Measurements from ENCODE around the gene SYCN. TPM values are rescaled to one million over a fixed set of nuclear protein-coding genes. Genes with fewer than 3 reads are reported as not detected.
"Not testable (repeated sequence)": the region's sequence is repeated elsewhere in the genome, so short reads cannot be mapped to it uniquely, and the experiment has no call there.

The SYCN gene
- total and polyA plus RNA-seq, 5 donors from 2014 or later = not detected

DNA sequence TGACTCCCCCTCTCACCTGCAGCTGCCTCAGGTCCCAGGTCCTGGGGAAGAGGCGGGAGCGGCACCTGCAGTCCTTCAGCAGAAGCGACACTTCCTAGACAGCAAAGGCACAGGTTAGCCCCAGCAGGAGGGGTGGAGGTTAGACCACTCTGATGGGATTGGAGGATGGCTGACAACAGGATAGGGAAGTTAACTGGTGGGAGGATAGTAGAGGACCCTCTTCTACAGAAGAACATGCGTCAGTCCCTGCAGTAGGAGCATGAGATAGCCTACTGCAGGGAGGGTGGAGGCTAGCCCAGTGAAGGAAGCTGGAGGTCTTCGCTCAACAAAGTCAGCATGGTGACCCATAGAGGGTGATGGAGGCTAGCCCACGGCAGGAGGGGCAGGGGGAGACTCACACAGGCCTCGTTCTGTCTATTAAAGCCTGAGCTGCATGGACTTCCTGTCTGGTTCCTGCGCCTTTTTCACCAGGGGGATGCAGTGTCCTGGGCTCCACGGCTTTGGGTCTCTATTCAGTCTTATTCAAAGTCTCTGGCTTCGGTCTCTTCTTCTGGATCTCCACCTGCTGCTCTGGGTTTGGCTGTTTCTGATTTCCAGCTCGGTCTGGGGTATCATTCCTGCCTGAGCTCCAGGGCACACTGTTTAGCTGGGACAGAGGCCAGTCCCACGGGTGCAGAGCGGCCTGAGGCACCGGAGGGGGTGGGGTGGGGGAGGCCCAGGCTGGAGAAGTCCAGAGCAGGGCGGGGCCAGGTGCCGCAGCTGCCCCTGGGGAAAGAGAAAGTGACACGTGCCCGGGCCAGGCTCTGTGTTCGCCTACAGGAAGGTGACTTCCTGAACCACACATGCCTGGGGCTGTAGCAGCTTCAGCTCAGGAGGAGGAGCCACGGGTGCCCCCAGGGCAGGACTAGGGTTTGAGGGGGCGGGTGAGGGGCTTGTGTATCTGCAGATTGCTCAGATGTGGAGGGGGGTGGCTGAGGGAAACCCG lies 33.4 kb upstream of the SYCN start:
- H3K27ac Mint-ChIP-seq = peak overlapping the region; percentile 84 to 95 (median 90)
- H3K4me3 Mint-ChIP-seq = peak overlapping the region in 3 of 4 donors; percentile 77 to 83 (median 79)
- peak in 1 of 3 donors; percentile 53 for DNase-seq
- H3K4me1 ChIP-seq (ENCODE audit: control insufficient read depth, insufficient read depth, low read length, poor library complexity, severe bottlenecking) = peaks cover 10% of the 10 kb centered on the region
- H3K9me3 Mint-ChIP-seq = peaks cover 0 to 1% (median 0%) of the 10 kb centered on the region in 7 donors
- H3K27ac ChIP-seq (ENCODE audit: insufficient read depth, low read length, poor library complexity, severe bottlenecking) = peak overlapping the region; percentile 14
- H3K27me3 Mint-ChIP-seq = peaks cover 5% of the 10 kb centered on the region
- no peak overlapping the region for H3K4me3 ChIP-seq (ENCODE audit: low read depth, low read length)
- no peaks in the 10 kb centered on the region for H3K27me3 ChIP-seq (ENCODE audit: control insufficient read depth, insufficient read depth, low read length)
- peak; percentile 57 to 61 for ATAC-seq (ENCODE audit: low read depth in 2 of 2)
- H3K9me3 ChIP-seq (ENCODE audit: control insufficient read depth in 2 of 2, low read length in 2 of 2) = no peaks in the 10 kb centered on the region
- peaks cover 0 to 32% (median 14%) of the 10 kb centered on the region in 4 donors for H3K4me1 Mint-ChIP-seq
- H3K36me3 ChIP-seq (ENCODE audit: control insufficient read depth, insufficient read depth, low read length) = no peaks in the 10 kb centered on the region
- H3K36me3 Mint-ChIP-seq = no peaks in the 10 kb centered on the region

DNA sequence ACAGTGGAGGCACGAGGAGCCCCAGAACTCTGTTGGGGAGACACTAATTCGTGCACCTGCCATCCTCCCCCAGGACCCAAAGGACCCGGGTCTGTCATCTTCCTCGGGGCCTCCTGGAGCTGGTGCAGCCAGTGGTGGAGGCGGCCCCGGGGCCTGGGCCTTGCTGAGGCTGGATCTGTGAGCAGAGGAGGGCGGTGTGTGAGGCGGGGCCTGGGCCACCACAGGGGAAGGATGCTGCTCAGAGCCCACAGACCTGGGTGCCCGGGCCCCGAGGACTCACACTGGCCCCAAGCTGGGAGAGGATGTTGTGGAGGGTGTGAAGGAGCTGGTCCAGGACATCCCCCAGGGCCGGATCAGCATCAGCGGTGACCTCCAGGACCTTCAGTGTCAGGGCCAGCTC lies 32.5 kb upstream of the SYCN start:
- H3K4me1 Mint-ChIP-seq = peaks cover 0 to 32% (median 14%) of the 10 kb centered on the region in 4 donors
- H3K27ac Mint-ChIP-seq = peak overlapping the region in 2 of 3 donors; percentile 93 to 94
- Histone ChIP-seq H3K27ac (ENCODE audit: insufficient read depth, low read length, poor library complexity, severe bottlenecking) (no peak overlapping the region), H3K27me3 (ENCODE audit: control insufficient read depth, insufficient read depth, low read length) (no peaks in the 10 kb centered on the region), H3K4me1 (ENCODE audit: control insufficient read depth, insufficient read depth, low read length, poor library complexity, severe bottlenecking) (peaks cover 10% of the 10 kb centered on the region), H3K4me3 (ENCODE audit: low read depth, low read length) (no peak overlapping the region), H3K36me3 (ENCODE audit: control insufficient read depth, insufficient read depth, low read length) (no peaks in the 10 kb centered on the region), H3K9me3 (ENCODE audit: control insufficient read depth in 2 of 2, low read length in 2 of 2) (no peaks in the 10 kb centered on the region)
- no peaks in the 10 kb centered on the region for H3K36me3 Mint-ChIP-seq
- H3K9me3 Mint-ChIP-seq = peaks cover 0 to 1% (median 0%) of the 10 kb centered on the region in 7 donors
- H3K4me3 Mint-ChIP-seq = peak overlapping the region in 1 of 4 donors; percentile 13
- ATAC-seq (ENCODE audit: low read depth in 2 of 2) (peak; percentile 34 to 64), DNase-seq (no peak)
- peaks cover 5% of the 10 kb centered on the region for H3K27me3 Mint-ChIP-seq

DNA sequence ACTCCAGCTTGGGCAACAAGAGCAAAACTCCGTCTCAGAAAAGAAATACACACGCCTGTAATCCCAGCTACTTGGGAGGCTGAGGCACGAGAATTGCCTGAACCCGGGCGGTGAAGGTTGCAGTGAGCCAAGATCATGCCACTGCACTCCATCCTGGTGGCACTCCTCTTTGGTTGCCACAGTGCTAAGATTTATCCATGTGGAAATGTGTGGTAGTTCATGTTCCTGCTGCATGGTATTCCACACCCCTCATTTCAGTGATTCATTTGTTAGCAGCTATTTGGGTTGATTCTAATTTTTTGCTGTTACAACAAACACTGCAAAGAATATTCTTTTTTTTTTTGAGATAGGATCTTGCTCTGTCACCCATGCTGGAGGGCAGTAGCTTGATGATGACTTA lies 28.6 kb upstream of the SYCN start:
- Histone ChIP-seq H3K4me1 (ENCODE audit: control insufficient read depth, insufficient read depth, low read length, poor library complexity, severe bottlenecking) (peaks cover 3% of the 10 kb centered on the region), H3K36me3 (ENCODE audit: control insufficient read depth, insufficient read depth, low read length) (no peaks in the 10 kb centered on the region), H3K9me3 (ENCODE audit: control insufficient read depth in 2 of 2, low read length in 2 of 2) (no peaks in the 10 kb centered on the region), H3K27me3 (ENCODE audit: control insufficient read depth, insufficient read depth, low read length) (no peaks in the 10 kb centered on the region), H3K4me3 (ENCODE audit: low read depth, low read length) (no peak overlapping the region), H3K27ac (ENCODE audit: insufficient read depth, low read length, poor library complexity, severe bottlenecking) (no peak overlapping the region)
- no peak overlapping the region for H3K4me3 Mint-ChIP-seq
- ATAC-seq (ENCODE audit: low read depth in 2 of 2) (no peak), DNase-seq (no peak)
- peaks cover 9% of the 10 kb centered on the region for H3K27me3 Mint-ChIP-seq
- no peak overlapping the region for H3K27ac Mint-ChIP-seq
- H3K36me3 Mint-ChIP-seq = no peaks in the 10 kb centered on the region
- peaks cover 0 to 1% (median 0%) of the 10 kb centered on the region in 7 donors for H3K9me3 Mint-ChIP-seq
- H3K4me1 Mint-ChIP-seq = peaks cover 0 to 20% (median 8%) of the 10 kb centered on the region in 4 donors

DNA sequence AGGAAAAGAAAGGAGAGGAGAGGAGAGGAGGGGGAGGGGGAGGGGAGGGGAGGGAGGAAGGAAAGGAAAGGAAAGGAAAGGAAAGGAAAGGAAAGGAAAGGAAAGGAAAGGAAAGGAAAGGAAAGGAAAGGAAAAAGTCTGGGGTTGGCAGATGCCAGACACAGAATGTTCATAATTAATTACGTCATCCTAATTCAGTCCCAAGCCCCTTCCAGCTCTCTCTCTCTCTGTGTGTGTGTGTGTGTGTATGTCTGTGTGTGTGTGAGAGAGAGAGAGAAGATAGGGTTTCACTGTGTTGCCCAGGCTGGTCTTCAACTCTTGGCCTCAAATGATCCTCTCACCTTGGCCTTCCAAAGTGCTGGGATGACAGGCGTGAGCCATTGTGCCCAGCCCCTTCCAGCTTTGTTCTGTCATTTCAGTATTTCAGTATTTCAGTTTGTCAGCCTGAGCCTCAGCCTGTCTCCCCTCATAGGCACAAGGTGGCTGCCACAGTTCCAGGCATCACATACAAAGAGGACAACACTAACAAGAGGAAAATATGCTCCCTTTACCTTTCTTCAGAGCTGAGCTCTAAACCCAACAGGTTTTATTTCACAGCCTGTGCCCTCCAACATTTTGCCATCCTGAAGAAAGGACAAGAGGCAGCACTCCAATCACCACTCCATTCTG lies 26.2 kb upstream of the SYCN start:
- Mint-ChIP-seq H3K4me1 (peaks cover 0 to 2% (median under 1%) of the 10 kb centered on the region in 4 donors), H3K36me3 (no peaks in the 10 kb centered on the region), H3K9me3 (no peaks in the 10 kb centered on the region), H3K4me3 (no peak overlapping the region), H3K27me3 (peaks cover 22% of the 10 kb centered on the region), H3K27ac (no peak overlapping the region)
- no peaks in the 10 kb centered on the region for H3K9me3 ChIP-seq (ENCODE audit: control insufficient read depth in 2 of 2, low read length in 2 of 2)
- H3K27ac ChIP-seq (ENCODE audit: insufficient read depth, low read length, poor library complexity, severe bottlenecking) = no peak overlapping the region
- no peak overlapping the region for H3K4me3 ChIP-seq (ENCODE audit: low read depth, low read length)
- H3K4me1 ChIP-seq (ENCODE audit: control insufficient read depth, insufficient read depth, low read length, poor library complexity, severe bottlenecking) = no peaks in the 10 kb centered on the region
- DNase-seq (no peak), ATAC-seq (ENCODE audit: low read depth in 2 of 2) (no peak)
- no peaks in the 10 kb centered on the region for H3K36me3 ChIP-seq (ENCODE audit: control insufficient read depth, insufficient read depth, low read length)
- H3K27me3 ChIP-seq (ENCODE audit: control insufficient read depth, insufficient read depth, low read length) = no peaks in the 10 kb centered on the region

DNA sequence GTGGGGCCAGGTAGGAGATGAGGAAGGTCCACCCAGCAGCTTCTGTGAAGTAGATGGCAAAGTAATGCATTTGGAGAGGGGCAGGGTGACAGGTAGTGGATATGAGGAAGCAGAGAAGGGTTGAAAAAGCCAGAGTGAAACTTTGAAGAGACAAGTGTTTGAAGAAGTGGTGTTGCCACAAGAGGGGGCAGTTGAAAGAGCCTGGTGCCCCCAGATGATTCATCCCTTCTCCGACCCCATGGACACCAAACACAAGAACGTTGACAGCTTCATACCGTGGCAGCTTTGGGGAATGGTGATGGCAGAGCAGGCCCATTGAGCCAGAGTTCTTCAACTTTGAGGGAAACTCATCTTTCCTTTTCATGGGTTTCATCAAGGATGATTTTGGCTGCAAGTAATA lies 20.8 kb upstream of the SYCN start:
- Histone ChIP-seq H3K36me3 (ENCODE audit: control insufficient read depth, insufficient read depth, low read length) (no peaks in the 10 kb centered on the region), H3K4me3 (ENCODE audit: low read depth, low read length) (no peak overlapping the region), H3K9me3 (ENCODE audit: control insufficient read depth in 2 of 2, low read length in 2 of 2) (no peaks in the 10 kb centered on the region), H3K4me1 (ENCODE audit: control insufficient read depth, insufficient read depth, low read length, poor library complexity, severe bottlenecking) (no peaks in the 10 kb centered on the region), H3K27me3 (ENCODE audit: control insufficient read depth, insufficient read depth, low read length) (peaks cover 4% of the 10 kb centered on the region), H3K27ac (ENCODE audit: insufficient read depth, low read length, poor library complexity, severe bottlenecking) (no peak overlapping the region)
- peaks cover 0 to 2% (median 0%) of the 10 kb centered on the region in 7 donors for H3K9me3 Mint-ChIP-seq
- H3K36me3 Mint-ChIP-seq = no peaks in the 10 kb centered on the region
- peaks cover 19% of the 10 kb centered on the region for H3K27me3 Mint-ChIP-seq
- H3K27ac Mint-ChIP-seq = no peak overlapping the region
- ATAC-seq (ENCODE audit: low read depth in 2 of 2) (no peak), DNase-seq (no peak)
- H3K4me1 Mint-ChIP-seq = no peaks in the 10 kb centered on the region
- no peak overlapping the region for H3K4me3 Mint-ChIP-seq

DNA sequence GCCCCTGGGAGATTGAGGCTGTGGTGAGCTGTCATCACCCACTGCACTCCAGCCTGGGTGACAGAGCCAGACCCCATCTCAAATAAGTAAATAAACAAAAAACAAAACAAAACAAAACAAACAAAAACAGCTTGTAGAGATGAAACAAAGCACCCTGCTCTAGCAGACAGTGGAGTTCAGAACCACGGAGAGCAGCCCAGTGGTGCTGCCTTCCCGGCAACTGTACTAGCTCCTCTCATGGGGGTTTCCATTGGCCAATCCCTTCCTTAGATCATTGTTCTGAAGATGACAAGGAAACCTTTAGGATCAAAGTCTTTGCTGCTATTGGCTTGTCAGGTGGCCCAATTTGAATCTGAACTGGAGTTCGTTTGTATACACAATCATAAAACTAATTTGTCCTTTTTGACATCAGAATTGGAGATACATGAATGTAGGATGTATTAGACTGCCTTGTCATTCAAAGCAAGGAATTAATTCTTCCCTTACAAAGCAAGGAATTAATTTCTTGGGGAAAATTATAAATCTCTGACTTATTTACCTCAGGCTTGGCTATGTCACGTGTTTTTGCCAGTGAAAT lies 19.7 kb upstream of the SYCN start:
- no peaks in the 10 kb centered on the region for H3K9me3 ChIP-seq (ENCODE audit: control insufficient read depth in 2 of 2, low read length in 2 of 2)
- peaks cover 4% of the 10 kb centered on the region for H3K27me3 ChIP-seq (ENCODE audit: control insufficient read depth, insufficient read depth, low read length)
- Mint-ChIP-seq H3K27ac (no peak overlapping the region), H3K36me3 (no peaks in the 10 kb centered on the region), H3K4me3 (no peak overlapping the region), H3K27me3 (peaks cover 19% of the 10 kb centered on the region), H3K4me1 (no peaks in the 10 kb centered on the region), H3K9me3 (peaks cover 0 to 2% (median 0%) of the 10 kb centered on the region in 7 donors)
- no peak for DNase-seq
- no peaks in the 10 kb centered on the region for H3K36me3 ChIP-seq (ENCODE audit: control insufficient read depth, insufficient read depth, low read length)
- H3K27ac ChIP-seq (ENCODE audit: insufficient read depth, low read length, poor library complexity, severe bottlenecking) = no peak overlapping the region
- no peak overlapping the region for H3K4me3 ChIP-seq (ENCODE audit: low read depth, low read length)
- H3K4me1 ChIP-seq (ENCODE audit: control insufficient read depth, insufficient read depth, low read length, poor library complexity, severe bottlenecking) = no peaks in the 10 kb centered on the region
- no peak for ATAC-seq (ENCODE audit: low read depth in 2 of 2)

DNA sequence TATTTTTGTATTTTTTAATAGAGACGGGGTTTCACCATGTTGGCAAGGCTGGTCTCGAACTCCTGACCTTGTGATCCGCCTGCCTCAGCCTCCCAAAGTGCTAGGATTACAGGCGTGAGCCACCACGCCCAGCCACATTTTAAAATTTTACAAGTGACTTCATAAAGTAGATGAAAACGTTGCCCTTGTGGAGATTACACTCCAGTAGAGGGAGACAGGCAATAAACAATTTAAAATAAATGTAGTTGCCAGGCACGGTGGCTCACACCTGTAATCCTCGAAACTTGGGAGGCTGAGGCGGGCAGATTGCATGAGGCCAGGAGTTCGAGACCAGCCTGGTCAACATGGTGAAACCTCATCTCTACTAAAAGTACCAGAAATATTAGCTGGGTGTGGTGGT lies 15.0 kb upstream of the SYCN start:
- H3K4me1 ChIP-seq (ENCODE audit: control insufficient read depth, insufficient read depth, low read length, poor library complexity, severe bottlenecking); H3K4me3 ChIP-seq (ENCODE audit: low read depth, low read length); H3K9me3 ChIP-seq (ENCODE audit: control insufficient read depth in 2 of 2, low read length in 2 of 2); H3K27ac ChIP-seq (ENCODE audit: insufficient read depth, low read length, poor library complexity, severe bottlenecking); H3K36me3 Mint-ChIP-seq; H3K36me3 ChIP-seq (ENCODE audit: control insufficient read depth, insufficient read depth, low read length); H3K27ac Mint-ChIP-seq; H3K4me3 Mint-ChIP-seq; H3K4me1 Mint-ChIP-seq; H3K9me3 Mint-ChIP-seq; H3K27me3 ChIP-seq (ENCODE audit: control insufficient read depth, insufficient read depth, low read length); DNase-seq; ATAC-seq (ENCODE audit: low read depth in 2 of 2): not testable (repeated sequence)
- peaks cover 19% of the 10 kb centered on the region for H3K27me3 Mint-ChIP-seq
